ENCODE results near the gene SCAMP1.

The SCAMP1 gene

GRCh38 chr5:78429332-78429980, 69.0 kb downstream of the SCAMP1 start:
- CTCF ChIA-PET = no interaction called here

DNA sequence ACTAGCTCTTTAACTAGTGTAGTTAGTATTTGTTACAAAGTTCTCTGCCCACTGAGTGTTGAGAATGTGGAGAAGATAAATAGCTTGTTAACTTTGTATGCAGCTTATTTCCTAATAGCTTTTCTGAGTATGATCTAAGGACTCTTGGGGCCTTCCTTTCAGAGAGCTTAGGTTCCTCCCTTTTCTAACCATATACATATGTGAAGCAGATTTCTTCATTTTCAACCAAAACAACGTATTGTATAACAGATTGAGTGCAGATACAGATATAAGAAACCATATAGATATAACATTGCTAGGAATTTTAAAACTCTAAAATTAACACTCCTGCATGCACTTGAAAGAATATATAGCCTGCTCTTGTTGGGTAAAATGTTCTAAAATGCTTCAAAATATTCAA, 70.4 kb downstream of the SCAMP1 start:
- POLR2A ChIA-PET = no interaction called here
- H3K9me3 ChIP-seq (ENCODE audit: control insufficient read depth, insufficient read depth, low read depth, low read length) = no peaks in the 10 kb centered on the region
- H3K36me3 ChIP-seq (ENCODE audit: control insufficient read depth in 2 of 2, insufficient read depth in 1 of 2, low read length in 2 of 2) = peaks cover 0 to 4% of the 10 kb centered on the region in 2 experiments; a peak in 1 of 3 replicates

More at GRCh38 chr5:78429332-78429980, 69.0 kb downstream of the SCAMP1 start:
- no peak overlapping the region for H3K4me3 ChIP-seq (ENCODE audit: low read depth, low read length)
- no peaks in the 10 kb centered on the region for H3K9me3 ChIP-seq (ENCODE audit: control insufficient read depth, insufficient read depth, low read depth, low read length)
- peaks cover 0 to 4% of the 10 kb centered on the region in 2 experiments; a peak in 1 of 3 replicates for H3K36me3 ChIP-seq (ENCODE audit: control insufficient read depth in 2 of 2, insufficient read depth in 1 of 2, low read length in 2 of 2)
- no peaks in the 10 kb centered on the region for H3K4me1 ChIP-seq (ENCODE audit: control insufficient read depth, insufficient read depth, low read length)
- POLR2A ChIA-PET = no interaction called here
- no peak overlapping the region for H3K27ac ChIP-seq (ENCODE audit: extremely low read depth, low read depth, low read length)
- TF ChIP-seq ZNF677 (tag by site-specific recombination; IDR thresholded peaks at IDR 0.05) = peak; percentile 99
- no peak for TF ChIP-seq ZNF654 (tag by site-specific recombination; IDR thresholded peaks at IDR 0.05; ENCODE audit: low read depth)

GRCh38 chr5:78433972-78434371, 73.6 kb downstream of the SCAMP1 start:
- ChIA-PET POLR2A (no interaction called here), CTCF (no interaction called here)
- TF ChIP-seq ZNF211 (tag by site-specific recombination; IDR thresholded peaks at IDR 0.05; ENCODE audit: low read depth) (no peak), ZNF48 (tag by site-specific recombination; IDR thresholded peaks at IDR 0.05) (no peak), KLF16 (tag by site-specific recombination; IDR thresholded peaks at IDR 0.05) (no peak), ZNF184 (tag by site-specific recombination; IDR thresholded peaks at IDR 0.05) (no peak), ZFP69B (tag by site-specific recombination; IDR thresholded peaks at IDR 0.05) (no peak), ZNF175 (tag by site-specific recombination; IDR thresholded peaks at IDR 0.05) (no peak), SCRT2 (tag by site-specific recombination; IDR thresholded peaks at IDR 0.05) (no peak), ZNF416 (tag by site-specific recombination; IDR thresholded peaks at IDR 0.05) (no peak), ZNF629 (tag by site-specific recombination; IDR thresholded peaks at IDR 0.05) (no peak), ZNF623 (tag by site-specific recombination; IDR thresholded peaks at IDR 0.05) (no peak), ZNF16 (tag by site-specific recombination; IDR thresholded peaks at IDR 0.05; ENCODE audit: low read depth) (no peak)
- TF ChIP-seq, protein P1, sequence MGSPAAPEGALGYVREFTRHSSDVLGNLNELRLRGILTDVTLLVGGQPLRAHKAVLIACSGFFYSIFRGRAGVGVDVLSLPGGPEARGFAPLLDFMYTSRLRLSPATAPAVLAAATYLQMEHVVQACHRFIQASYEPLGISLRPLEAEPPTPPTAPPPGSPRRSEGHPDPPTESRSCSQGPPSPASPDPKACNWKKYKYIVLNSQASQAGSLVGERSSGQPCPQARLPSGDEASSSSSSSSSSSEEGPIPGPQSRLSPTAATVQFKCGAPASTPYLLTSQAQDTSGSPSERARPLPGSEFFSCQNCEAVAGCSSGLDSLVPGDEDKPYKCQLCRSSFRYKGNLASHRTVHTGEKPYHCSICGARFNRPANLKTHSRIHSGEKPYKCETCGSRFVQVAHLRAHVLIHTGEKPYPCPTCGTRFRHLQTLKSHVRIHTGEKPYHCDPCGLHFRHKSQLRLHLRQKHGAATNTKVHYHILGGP (tag by site-specific recombination; IDR thresholded peaks at IDR 0.05) = no peak
- TF ChIP-seq, protein P2, sequence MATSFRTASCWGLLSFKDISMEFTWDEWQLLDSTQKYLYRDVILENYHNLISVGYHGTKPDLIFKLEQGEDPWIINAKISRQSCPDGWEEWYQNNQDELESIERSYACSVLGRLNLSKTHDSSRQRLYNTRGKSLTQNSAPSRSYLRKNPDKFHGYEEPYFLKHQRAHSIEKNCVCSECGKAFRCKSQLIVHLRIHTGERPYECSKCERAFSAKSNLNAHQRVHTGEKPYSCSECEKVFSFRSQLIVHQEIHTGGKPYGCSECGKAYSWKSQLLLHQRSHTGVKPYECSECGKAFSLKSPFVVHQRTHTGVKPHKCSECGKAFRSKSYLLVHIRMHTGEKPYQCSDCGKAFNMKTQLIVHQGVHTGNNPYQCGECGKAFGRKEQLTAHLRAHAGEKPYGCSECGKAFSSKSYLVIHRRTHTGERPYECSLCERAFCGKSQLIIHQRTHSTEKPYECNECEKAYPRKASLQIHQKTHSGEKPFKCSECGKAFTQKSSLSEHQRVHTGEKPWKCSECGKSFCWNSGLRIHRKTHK (tag by site-specific recombination; IDR thresholded peaks at IDR 0.05) = no peak
- peaks cover 0 to 4% of the 10 kb centered on the region in 2 experiments; a peak in 1 of 3 replicates for H3K36me3 ChIP-seq (ENCODE audit: control insufficient read depth in 2 of 2, insufficient read depth in 1 of 2, low read length in 2 of 2)
- no peaks in the 10 kb centered on the region for H3K4me1 ChIP-seq (ENCODE audit: control insufficient read depth, insufficient read depth, low read length)
- H3K4me3 ChIP-seq (ENCODE audit: low read depth, low read length) = no peak overlapping the region
- H3K27ac ChIP-seq (ENCODE audit: extremely low read depth, low read depth, low read length) = no peak overlapping the region
- no peaks in the 10 kb centered on the region for H3K9me3 ChIP-seq (ENCODE audit: control insufficient read depth, insufficient read depth, low read depth, low read length)

More for the DNA sequence above, 70.4 kb downstream of the SCAMP1 start:
- TF ChIP-seq ZNF302 (tag by site-specific recombination; IDR thresholded peaks at IDR 0.05; ENCODE audit: low read depth) (no peak), BCL11B (tag by site-specific recombination; IDR thresholded peaks at IDR 0.05; ENCODE audit: low read depth) (no peak), EGR2 (tag by site-specific recombination; IDR thresholded peaks at IDR 0.05; ENCODE audit: low read depth) (no peak), KLF7 (tag by site-specific recombination; IDR thresholded peaks at IDR 0.05; ENCODE audit: borderline replicate concordance) (no peak), ZNF654 (tag by site-specific recombination; IDR thresholded peaks at IDR 0.05; ENCODE audit: low read depth) (no peak)
- TF ChIP-seq, protein P3, sequence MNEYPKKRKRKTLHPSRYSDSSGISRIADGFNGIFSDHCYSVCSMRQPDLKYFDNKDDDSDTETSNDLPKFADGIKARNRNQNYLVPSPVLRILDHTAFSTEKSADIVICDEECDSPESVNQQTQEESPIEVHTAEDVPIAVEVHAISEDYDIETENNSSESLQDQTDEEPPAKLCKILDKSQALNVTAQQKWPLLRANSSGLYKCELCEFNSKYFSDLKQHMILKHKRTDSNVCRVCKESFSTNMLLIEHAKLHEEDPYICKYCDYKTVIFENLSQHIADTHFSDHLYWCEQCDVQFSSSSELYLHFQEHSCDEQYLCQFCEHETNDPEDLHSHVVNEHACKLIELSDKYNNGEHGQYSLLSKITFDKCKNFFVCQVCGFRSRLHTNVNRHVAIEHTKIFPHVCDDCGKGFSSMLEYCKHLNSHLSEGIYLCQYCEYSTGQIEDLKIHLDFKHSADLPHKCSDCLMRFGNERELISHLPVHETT (tag by site-specific recombination; IDR thresholded peaks at IDR 0.05) = no peak
- Histone ChIP-seq H3K4me1 (ENCODE audit: control insufficient read depth, insufficient read depth, low read length) (no peaks in the 10 kb centered on the region), H3K27ac (ENCODE audit: extremely low read depth, low read depth, low read length) (no peak overlapping the region), H3K4me3 (ENCODE audit: low read depth, low read length) (no peak overlapping the region)
- CTCF ChIA-PET = no interaction called here
